ENCODE data around the gene BMPR1B.
"Not testable (repeated sequence)": the region's sequence is repeated elsewhere in the genome, so short reads cannot be mapped to it uniquely, and the experiment has no call there.

BMPR1B gene

DNA sequence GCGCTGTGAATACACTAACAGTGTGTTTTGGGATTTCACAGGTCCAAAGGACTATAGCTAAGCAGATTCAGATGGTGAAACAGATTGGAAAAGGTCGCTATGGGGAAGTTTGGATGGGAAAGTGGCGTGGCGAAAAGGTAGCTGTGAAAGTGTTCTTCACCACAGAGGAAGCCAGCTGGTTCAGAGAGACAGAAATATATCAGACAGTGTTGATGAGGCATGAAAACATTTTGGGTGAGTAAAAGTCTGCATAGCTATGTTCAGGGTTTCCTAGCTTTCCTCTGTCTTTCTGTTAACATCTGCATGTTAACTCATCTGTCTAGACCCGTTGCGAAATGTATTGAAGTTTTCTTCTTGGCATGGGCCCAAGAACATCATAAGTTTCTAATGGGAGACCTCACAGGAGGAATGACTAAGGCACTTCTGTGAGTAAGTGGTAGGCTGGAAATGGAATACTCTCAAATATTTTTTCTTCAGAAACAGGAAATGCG is 372.1 kb downstream of the BMPR1B start:
- TF ChIP-seq, protein P1, sequence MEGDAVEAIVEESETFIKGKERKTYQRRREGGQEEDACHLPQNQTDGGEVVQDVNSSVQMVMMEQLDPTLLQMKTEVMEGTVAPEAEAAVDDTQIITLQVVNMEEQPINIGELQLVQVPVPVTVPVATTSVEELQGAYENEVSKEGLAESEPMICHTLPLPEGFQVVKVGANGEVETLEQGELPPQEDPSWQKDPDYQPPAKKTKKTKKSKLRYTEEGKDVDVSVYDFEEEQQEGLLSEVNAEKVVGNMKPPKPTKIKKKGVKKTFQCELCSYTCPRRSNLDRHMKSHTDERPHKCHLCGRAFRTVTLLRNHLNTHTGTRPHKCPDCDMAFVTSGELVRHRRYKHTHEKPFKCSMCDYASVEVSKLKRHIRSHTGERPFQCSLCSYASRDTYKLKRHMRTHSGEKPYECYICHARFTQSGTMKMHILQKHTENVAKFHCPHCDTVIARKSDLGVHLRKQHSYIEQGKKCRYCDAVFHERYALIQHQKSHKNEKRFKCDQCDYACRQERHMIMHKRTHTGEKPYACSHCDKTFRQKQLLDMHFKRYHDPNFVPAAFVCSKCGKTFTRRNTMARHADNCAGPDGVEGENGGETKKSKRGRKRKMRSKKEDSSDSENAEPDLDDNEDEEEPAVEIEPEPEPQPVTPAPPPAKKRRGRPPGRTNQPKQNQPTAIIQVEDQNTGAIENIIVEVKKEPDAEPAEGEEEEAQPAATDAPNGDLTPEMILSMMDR (IDR thresholded peaks at IDR 0.05; ENCODE audit: low read depth, low read length) = no peak
- DNase-seq (ENCODE audit: extremely low read depth, low read depth) = peak; percentile 90

DNA sequence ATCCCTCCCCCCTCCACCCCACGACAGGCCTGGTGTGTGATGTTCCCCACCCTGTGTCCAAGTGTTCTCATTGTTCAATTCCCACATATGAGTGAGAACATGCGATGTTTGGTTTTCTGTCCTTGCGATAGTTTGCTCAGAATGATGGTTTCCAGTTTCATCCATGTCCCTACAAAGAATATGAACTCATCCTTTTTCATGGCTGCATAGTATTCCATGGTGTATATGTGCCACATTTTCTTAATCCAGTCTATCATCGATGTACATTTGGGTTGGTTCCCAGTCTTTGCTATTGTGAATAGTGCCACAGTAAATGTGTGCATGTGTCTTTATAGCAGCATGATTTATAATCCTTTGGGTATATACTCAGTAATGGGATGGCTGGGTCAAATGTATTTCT is 376.3 kb downstream of the BMPR1B start:
- not testable (repeated sequence) for DNase-seq (ENCODE audit: extremely low read depth, low read depth)

DNA sequence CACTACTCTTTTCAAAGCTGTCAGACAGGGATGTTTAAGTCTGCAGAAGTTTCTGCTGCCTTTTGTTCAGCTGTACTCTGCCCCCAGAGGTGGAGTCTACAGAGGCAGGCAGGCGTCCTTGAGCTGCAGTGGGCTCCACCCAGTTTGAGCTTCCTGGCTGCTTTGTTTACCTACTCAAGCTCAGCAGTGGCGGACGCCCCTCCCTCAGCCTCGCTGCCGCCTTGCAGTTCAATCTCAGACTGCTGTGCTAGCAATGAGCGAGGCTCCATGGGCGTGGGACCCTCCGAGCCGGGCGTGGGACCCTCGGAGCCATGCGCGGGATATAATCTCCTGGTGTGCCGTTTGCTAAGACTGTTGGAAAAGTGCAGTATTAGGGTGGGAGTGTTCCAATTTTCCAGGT is 381.7 kb downstream of the BMPR1B start:
- not testable (repeated sequence) for DNase-seq (ENCODE audit: extremely low read depth, low read depth)

DNA sequence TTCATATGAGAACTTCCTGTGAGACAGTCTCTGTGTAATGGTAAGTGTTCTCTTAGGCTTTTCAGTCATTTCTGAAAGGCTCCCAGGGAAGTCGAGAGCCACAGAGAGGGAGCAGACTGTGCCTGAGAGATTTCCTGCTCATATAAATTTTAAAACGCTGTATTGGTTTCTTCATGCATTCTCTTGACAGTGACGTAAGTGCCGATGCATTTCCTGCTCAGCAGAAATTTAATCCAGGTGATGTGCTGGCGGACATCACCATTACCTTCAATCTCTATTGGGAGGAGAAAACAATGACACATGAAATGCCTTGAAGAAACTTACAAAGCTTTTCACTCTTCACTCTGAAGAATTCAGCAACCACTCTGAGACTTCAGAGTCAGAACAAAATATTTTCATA is 383.6 kb downstream of the BMPR1B start:
- TF ChIP-seq, protein P1 (IDR thresholded peaks at IDR 0.05; ENCODE audit: low read depth, low read length) = no peak
- no peak for DNase-seq (ENCODE audit: extremely low read depth, low read depth)

DNA sequence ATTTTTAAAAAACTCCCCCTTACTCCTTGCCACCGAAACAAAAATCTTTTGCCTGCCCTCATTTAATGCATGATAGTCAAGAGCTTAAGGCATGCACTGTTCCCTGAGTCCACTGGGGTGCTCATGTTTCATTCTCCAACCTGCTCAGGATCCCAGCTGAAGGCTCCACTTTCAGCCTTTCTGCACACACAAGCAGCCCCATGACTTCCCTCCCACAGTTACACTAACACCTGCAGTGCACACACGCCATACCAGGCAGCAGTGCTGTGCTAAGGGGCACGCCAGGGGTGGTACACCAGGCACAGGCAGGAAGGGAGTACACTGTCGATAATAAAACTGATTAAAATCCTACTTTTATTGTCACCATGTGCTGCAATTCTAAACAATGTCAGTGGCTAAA is 385.2 kb downstream of the BMPR1B start:
- TF ChIP-seq, protein P1 (IDR thresholded peaks at IDR 0.05; ENCODE audit: low read depth, low read length) = no peak
- DNase-seq (ENCODE audit: extremely low read depth, low read depth) = no peak

DNA sequence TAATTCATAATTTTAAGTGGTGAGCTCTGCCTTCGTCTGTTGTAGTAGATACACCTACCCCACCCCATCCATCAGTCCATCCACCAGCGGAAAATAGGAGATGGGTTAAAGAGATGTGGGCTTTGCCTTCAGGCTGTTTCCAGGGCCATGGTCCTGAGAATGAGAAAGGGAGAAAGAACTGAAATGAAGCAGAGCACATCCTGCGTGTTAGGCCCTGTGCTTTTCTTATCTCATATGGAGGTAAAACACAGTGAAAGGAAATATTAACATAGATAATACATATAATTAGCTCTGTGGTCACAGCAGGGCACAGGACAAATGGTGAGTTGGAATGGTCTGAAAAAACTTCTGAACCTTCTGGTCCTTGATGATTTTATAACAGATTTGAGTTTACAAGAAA is 393.5 kb downstream of the BMPR1B start:
- DNase-seq (ENCODE audit: extremely low read depth, low read depth) = no peak
- TF ChIP-seq, protein P1 (IDR thresholded peaks at IDR 0.05; ENCODE audit: low read depth, low read length) = no peak

DNA sequence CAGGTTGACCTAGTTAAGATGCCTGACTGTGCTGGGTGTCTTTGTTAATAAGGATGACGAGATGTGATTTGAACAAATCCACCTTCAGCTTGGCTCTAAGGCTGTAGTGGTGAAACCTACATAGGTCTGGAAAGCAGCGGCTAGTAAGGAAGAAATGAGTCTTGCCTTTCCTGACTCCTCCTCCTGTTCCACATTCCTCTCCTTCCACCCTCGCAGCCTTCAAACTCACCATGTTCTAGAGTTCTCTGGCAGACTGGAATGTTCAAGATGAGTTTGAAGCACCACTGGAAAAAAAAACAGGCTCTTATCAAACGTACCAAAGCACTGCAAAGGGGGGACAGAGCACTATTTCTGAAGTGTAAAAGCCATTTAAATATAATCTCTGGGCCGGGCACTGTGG is 395.4 kb downstream of the BMPR1B start:
- TF ChIP-seq, protein P1 (IDR thresholded peaks at IDR 0.05; ENCODE audit: low read depth, low read length) = no peak
- DNase-seq (ENCODE audit: extremely low read depth, low read depth) = no peak

DNA sequence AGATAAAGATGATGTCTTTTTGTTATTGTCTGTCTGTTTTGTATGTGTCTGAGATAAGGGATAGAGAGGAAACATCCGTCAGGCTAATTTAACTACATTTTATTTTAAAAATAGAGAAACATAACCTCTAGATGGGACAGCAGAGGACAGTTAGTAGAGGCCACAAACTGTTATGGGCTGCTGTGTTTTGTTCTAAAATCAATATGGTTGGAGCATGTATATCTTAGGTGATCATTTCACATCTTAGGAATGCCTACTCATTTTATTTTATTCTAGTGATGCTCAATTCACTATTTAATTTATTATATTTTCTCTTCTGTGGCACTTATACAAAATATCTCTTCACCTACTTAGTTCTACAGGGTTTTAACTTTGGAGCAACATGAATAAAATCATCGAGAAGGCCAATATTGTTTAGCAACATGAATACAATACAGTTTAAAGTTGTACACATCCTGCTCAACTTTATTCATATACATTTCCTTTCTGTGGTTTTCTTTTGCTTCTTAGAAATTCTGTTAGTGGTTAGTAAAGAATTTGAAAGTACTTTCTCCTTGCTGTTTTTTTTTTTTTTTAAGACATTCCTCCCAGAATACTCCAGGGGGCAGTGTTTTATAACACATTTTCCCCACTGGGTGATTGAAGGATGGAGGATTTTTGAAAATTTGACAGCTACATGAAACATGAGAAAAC is 398.1 kb downstream of the BMPR1B start:
- no peak for DNase-seq (ENCODE audit: extremely low read depth, low read depth)
- TF ChIP-seq, protein P1 (IDR thresholded peaks at IDR 0.05; ENCODE audit: low read depth, low read length) = peak; percentile 61
